ENCODE results near the gene JAZF1.

JAZF1 gene

DNA sequence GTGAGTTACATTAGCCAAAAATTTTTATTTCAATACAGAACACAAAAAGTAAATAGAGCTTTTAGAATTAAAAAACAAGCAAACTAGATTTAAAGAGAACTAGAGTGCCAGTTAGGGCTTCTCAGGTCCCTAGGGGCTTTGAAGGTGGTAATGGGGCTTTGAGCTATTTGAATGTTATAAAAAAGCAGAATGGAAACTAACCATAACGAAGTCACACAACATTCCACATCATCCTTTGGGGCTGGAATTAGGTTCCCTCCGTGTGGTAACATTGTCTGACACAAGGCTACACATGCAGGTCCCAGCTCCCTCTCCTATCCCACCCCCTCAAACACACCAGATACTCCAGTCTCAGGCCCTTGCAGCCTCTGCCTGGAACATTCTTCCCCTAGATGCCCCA, 15.3 kb downstream of the JAZF1 start:
- DNase-seq = no peak

- peak; percentile 97 for DNase-seq
These were observed 16.6 kb downstream of the JAZF1 start for GRCh38 chr7:28163949-28164348.

DNA sequence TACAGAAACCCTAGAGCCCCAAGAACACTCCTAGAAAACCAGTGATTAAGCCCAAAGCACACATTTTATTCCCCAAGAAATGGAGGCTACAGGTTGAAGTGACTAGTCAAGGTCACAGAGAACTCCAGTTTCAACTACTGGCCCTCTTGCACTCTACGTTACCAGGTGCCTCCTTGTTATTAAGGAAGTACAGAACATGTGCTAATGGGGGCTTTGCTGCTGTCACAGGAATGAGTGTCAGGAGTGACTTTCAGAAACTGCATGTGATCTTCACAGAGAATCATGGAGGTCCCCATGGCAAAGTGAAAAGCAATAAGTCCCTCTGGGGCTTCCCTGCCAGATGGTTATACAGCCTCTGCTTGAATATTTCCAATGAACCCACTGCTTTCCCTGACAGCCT, 19.3 kb downstream of the JAZF1 start:
- DNase-seq = no peak

GRCh38 chr7:28160551-28160991, 20.0 kb downstream of the JAZF1 start:
- peak; percentile 85 for DNase-seq

GRCh38 chr7:28157831-28158416, 22.7 kb downstream of the JAZF1 start:
- DNase-seq = no peak

DNA sequence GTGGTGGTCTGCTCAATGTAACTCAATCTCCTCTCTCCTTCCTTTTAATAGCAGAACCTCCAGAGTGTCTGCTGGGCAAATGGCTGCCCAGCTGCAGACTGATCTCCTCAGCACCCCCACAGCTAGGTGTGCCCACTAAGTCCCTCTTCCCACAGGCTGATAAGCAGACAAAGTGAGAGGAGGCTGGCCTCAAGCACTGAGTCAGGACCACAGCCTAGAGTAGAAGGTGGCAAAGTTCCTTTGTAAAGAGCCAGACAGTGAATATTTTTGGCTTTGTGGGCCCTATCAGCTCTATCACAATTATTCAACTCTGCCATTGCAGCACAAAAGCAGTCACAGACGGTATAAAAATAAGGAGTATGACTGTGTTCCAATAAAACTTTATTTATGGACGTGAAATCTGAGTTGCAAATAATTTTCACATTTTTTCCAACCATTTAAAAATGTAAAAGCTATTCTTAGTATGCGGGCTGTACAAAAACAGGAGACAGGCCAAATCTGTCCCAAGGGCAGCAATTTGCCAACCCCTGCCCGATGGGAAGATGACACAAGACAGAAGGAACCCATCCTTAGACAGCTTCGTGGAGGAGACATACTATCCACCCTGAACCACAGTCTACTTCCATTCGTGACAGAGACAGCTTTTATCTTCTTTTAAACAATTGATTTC, 23.4 kb downstream of the JAZF1 start:
- no peak for DNase-seq

GRCh38 chr7:28156401-28156800, 24.2 kb downstream of the JAZF1 start:
- no peak for DNase-seq

GRCh38 chr7:28155964-28156363, 24.6 kb downstream of the JAZF1 start:
- peak; percentile 92 for DNase-seq

DNA sequence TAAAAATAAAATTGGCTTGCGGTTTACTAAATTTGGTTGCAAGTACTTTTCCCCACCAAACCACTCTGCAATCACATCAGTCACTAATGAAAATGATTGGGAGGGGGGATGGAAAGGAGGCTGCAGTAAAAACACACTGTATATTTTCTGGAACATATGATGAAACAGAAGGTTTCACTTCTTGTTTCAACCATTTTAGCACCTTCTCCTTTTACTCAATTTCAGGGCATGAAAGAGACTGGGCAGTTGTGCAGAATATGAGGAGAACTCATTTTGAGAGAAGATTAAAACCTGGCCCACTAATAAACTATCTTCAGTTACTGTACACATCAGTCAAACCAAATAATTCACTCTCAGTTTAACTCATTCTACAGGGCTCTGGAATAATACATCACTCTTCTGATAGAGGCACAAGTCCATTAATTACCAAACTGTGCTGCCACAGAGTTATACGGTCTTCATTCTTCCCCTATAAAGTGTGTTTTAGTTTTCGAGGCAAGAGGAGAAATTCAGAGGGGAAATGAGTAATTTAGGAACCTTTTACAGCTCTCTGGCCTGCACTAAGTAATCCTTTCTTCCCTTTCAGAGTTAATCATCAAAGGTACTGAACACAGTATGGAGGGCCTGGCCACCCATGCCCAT, 25.5 kb downstream of the JAZF1 start:
- DNase-seq = peak; percentile 62

- no peak for DNase-seq
These were observed 28.0 kb downstream of the JAZF1 start for GRCh38 chr7:28152594-28152993.

GRCh38 chr7:28151965-28152364, 28.6 kb downstream of the JAZF1 start:
- DNase-seq = peak; percentile 97

GRCh38 chr7:28149291-28150101, 31.1 kb downstream of the JAZF1 start:
- DNase-seq = no peak

DNA sequence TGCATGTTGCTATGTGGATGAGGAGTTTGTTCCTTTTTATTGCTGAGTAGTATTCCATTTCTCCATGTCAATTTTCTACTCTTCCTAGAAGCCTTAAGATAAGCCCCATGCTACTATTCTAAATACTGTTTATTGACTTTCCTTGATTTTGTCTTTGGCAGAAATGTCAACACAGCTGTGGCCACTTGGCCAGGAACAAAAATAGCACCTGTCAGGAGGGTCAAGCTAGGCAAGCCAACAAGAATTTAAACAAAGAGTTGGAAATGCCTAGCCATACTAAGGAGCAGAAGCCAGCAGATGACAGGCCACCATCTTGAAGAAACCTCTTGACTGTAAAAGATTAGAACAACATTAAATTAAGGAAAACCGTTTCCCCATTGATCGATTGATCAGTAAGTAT, 34.7 kb downstream of the JAZF1 start:
- DNase-seq = no peak

DNA sequence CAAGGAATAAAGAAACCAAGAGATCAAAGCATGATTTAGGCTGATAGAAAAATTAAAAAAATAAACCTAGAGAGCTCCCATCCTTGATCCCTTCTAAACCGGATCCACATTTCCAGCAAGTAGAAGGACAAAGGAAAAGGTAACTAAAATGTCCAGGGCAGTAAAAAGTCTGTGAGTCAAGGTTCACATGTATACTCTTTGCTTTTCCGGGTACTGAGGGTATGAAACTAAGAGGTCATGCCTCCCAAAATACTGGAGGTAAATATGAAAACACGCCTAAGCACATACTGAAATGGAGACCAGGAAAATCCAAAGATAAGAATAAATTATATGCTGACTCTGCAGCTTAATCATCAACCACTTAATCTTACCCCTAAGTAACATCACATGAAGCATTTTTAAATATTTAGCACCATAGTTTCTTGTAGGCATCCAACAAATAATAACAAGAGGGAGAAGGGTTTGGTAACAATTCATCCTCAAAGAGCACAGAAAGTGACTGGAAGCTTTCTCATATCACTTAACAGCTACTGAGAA, 35.4 kb downstream of the JAZF1 start:
- DNase-seq = no peak

GRCh38 chr7:28144266-28144665, 36.3 kb downstream of the JAZF1 start:
- DNase-seq = no peak

GRCh38 chr7:28142650-28143049, 37.9 kb downstream of the JAZF1 start:
- no peak for DNase-seq

- DNase-seq = no peak
These were observed 39.6 kb downstream of the JAZF1 start for GRCh38 chr7:28140979-28141378.

- no peak for DNase-seq
These were observed 41.8 kb downstream of the JAZF1 start for GRCh38 chr7:28138837-28139236.

GRCh38 chr7:28137463-28137862, 43.1 kb downstream of the JAZF1 start:
- DNase-seq = no peak

DNA sequence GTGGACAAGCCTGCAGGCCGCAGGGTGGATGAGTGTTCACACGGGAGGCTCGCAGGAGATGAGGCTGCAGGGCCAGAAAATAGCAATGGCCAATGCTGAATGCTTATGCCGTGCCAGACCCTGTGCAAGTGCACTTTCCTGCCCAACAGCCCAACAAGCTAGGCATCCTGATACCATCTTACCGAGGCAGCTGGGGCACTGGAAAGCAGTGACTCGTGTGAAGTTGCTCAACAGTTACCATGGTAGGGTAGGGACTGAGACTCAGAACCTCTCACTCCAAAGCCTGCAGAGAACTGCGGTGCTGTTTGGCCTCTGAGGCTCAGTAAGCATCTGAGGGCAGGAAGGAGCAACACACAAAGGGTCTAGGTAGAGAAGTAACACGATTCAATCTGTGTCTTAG, 43.7 kb downstream of the JAZF1 start:
- DNase-seq = no peak

DNA sequence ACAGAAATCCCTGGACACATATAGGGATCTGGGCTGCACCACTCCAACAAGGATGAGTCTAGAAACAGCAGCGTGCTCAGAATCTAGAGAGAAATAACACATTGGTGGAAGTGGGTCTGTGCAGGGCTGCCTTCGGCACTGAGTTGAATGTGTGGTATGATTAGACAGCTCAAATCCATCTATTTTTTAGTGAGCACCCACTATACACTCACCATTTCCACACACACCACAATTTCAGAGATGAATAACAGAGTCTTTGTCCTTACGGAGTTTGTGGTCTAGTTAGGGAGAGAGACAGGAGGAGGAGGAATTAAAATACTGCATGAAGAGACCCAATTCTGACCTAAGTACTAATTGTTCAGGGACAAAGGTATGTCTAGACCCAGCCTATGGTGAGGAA, 44.2 kb downstream of the JAZF1 start:
- no peak for DNase-seq

DNA sequence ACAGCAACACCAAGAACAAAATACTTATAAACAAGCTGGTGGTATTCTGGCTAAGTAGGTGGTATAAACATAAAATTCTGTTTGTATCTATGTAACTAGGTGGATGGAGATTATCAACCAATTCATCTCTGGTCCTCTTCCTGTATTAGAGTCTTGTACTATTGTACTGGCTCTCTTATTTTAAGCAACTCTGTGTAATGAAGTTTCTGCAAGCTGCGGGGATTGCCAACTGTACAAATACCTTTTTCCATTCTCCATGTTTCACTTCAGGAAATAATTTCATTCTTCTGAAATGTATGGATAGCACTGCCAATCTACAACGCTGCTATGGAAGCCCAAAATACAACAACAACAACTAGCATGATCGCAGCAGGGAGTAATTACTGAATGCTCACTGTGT, 44.8 kb downstream of the JAZF1 start:
- DNase-seq = no peak

- DNase-seq = no peak
These were observed 45.3 kb downstream of the JAZF1 start for GRCh38 chr7:28135315-28135714.

Data from HCEC 1CT (cell line).